ENCODE data around the gene LCN1. TPM values are rescaled to one million over a fixed set of nuclear protein-coding genes. Genes with fewer than 3 reads are reported as not detected.

The LCN1 gene
- total RNA-seq, 2 donors from 2014 or later, result not detected

DNA sequence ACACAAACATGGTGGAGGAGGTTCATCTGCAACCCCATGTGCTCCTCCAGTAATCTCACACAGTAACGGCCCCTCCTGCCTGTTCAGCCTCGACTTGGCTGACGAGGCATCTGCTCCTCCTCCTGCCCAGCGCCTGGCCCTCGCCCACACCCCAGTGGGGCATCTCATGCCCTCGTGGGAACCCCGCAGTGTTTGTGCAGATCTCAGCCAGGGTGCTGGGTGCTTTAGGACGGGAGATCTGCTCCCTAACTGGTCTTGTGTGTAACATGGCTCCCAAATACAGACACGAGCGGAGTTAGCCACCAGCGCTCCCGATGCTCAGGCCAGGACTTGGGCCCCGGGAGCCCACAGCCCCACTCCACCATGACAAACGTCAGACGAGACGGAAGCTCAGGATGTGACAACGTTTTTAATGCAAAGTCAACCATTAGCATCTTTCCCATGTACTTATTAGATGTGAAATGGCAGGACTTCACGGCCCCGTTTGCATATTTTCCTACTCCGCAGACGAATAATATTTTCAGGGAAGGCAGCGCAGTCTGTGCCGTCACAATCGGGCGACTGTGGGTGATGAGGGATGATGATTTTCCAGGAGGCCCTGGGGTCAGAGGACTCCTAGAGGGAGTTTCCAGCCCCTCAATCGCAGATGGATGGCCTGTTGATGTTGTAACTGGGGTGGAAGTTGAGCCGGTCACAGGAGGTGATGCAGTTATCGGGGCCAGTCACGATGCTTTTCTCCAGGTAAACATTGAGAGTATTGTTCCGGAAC lies 26.3 kb upstream of the LCN1 start:
- H3K36me3 Mint-ChIP-seq, result no peaks in the 10 kb centered on the region
- DNase-seq (ENCODE audit: low spot score) (no peak), ATAC-seq (no peak)
- H3K27me3 Mint-ChIP-seq, result no peaks in the 10 kb centered on the region
- peaks cover 0 to 4% of the 10 kb centered on the region in 2 donors for H3K4me1 Mint-ChIP-seq (ENCODE audit: low read depth in 2 of 2)
- H3K9me3 Mint-ChIP-seq, result no peaks in the 10 kb centered on the region
- no peak overlapping the region for H3K4me3 Mint-ChIP-seq
- no peak overlapping the region for H3K27ac Mint-ChIP-seq

DNA sequence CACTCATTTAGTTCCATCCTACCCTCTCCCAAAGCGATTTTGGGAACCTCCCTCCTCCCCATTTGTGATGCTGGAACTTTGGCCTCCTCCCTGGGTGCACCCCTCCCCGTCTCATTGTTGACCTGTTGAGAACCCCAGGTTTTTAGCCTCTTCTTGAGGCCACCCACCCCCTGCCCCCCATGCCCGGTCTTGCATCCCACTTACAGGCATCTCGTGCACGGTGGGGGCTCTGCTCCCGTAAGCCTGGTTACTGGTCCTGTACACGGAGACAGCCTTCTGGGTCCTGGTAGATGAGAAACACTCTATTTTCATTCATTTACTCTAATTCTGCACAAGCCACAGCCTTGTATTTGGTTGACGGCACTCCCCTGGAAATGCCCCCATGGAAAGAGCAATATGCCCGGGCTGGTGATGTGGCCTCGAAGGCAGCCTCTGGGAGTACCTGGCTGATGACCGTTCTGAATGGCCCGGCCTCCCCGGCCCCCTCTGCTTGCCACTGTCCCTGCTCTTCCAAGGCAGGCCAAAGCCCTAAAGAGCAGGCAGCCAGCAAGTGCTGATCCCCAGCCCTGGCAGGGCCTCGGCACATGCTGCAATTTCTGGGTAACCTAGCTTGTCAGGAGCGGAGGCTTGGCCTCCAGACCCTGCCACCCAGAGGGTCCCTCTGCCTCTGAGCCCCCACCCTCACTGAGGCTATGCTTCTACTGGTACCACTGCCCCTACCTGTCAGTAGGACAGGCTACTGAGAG lies 22.7 kb upstream of the LCN1 start:
- Mint-ChIP-seq H3K4me3 (no peak overlapping the region), H3K27me3 (no peaks in the 10 kb centered on the region), H3K36me3 (no peaks in the 10 kb centered on the region), H3K27ac (no peak overlapping the region), H3K4me1 (ENCODE audit: low read depth in 2 of 2) (peaks cover 6 to 12% of the 10 kb centered on the region in 2 donors), H3K9me3 (no peaks in the 10 kb centered on the region)
- no peak for ATAC-seq
- no peak for DNase-seq (ENCODE audit: low spot score)

DNA sequence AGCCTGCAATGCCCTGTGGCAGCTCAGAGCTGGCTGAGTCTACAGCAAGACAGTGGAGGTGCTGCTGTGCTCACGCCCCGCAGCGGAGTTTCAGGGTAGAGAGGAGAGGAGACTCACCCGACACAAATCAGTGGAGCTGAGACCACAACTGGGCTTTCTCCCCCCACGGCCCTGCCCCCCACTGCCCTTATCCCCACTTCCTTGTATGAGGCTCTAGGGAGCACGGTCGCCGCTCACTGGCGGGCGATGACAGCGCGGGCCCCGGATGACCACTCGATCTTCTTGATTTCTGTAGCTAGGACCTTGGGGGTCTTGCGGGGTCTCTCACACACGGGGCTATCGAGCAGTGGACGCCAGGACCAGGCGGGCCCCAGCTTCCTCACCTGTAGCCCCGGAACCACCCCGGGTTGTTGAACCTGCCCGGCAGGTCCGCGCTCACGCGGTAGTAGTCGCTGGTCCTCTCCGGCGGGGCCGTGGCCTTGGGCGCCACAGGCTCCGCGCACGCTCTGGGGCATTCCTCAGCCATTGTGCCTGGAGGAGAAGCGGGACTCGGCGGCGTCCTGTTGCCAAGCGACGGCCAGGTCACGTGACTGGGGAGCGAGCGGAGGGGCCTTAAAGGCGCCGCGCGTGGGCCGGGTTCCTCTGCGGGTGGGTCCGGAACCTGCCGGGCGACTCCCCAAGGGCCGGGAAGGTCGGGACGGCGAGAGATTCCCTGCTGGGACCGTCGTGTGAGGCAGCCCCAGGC lies 21.7 kb upstream of the LCN1 start:
- H3K36me3 Mint-ChIP-seq, result no peaks in the 10 kb centered on the region
- no peaks in the 10 kb centered on the region for H3K9me3 Mint-ChIP-seq
- ATAC-seq (peak; percentile 71 to 83), DNase-seq (ENCODE audit: low spot score) (peak; percentile 93)
- no peaks in the 10 kb centered on the region for H3K27me3 Mint-ChIP-seq
- H3K4me3 Mint-ChIP-seq, result peak overlapping the region; percentile 84
- peak overlapping the region; percentile 16 to 25 for H3K27ac Mint-ChIP-seq
- peaks cover 6 to 14% of the 10 kb centered on the region in 2 donors for H3K4me1 Mint-ChIP-seq (ENCODE audit: low read depth in 2 of 2)

DNA sequence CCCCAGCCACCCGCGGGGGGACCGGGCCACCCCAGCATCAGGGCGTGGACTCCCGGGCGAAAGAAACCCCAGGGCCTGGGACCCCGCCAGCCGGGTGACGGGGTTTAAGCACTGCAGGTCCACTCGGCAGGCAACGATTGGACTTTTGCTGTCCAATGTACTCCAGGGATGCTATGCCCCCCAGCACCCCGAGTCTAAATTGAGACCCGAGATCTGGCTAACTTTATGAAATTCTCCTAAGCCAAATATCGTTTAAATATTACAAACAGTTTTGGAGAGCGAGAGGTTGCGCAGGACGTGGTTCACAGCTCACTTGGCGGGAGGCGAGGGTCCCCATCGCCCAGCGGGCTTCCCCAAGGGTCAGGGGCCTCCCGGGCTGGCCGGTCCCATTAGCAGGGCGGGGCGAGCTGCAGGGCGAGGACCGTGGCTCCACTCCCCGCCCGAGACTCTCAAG lies 21.1 kb upstream of the LCN1 start:
- ATAC-seq (peak; percentile 3), DNase-seq (ENCODE audit: low spot score) (no peak)
- Mint-ChIP-seq H3K27me3 (no peaks in the 10 kb centered on the region), H3K9me3 (no peaks in the 10 kb centered on the region), H3K27ac (peak overlapping the region; percentile 28 to 66), H3K4me3 (peak overlapping the region; percentile 84), H3K36me3 (no peaks in the 10 kb centered on the region), H3K4me1 (ENCODE audit: low read depth in 2 of 2) (peaks cover 6 to 16% of the 10 kb centered on the region in 2 donors)

DNA sequence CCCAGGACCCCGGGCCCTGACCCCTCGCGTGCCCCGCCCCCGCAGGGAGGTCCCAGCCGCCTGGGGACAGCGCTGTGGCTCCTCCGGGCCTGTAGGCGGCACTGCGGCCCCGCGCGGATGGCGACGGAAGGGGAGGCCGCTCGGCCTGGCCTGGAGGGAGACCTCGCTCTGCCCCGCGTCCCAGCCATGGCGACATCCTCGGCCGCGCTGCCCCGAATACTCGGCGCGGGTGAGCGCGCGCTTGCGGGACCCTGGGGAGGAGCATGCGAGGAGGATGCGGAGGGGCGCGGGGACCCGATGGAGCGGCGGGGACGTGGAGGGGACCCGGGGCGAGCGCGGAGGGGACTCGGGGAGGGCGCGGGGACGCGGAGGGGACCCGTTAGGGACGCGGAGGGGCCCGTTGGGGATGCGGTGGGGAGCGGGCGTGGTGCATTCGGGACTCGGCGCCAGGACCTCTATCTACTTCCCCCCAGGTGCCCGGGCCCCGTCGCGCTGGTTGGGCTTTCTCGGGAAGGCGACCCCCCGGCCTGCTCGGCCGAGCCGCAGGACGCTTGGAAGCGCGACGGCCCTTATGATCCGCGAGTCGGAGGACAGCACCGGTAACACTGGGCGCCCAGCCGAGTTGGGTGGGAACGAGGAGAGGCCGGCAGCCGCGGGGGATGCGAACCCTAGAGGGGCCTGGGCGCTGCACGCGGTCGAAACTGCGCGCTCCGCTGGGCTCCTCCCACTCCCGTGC lies 20.5 kb upstream of the LCN1 start, which contains the start of gene MRPS2:
MRPS2 (plus strand) TSS at position 158 of the 736 bp plus-strand sequence; CDS start at position 187, 29 bp downstream.
- Mint-ChIP-seq H3K27me3 (no peaks in the 10 kb centered on the region), H3K27ac (peak within 1 kb of the TSS; percentile 50 to 68), H3K4me3 (peak within 1 kb of the TSS; percentile 84), H3K4me1 (ENCODE audit: low read depth in 2 of 2) (peaks cover 6 to 16% of the 10 kb centered on the region in 2 donors), H3K9me3 (no peaks in the 10 kb centered on the region), H3K36me3 (no peaks in the 10 kb centered on the region)
- peak; percentile 97 for ATAC-seq
- DNase-seq (ENCODE audit: low spot score), result peak; percentile 94

DNA sequence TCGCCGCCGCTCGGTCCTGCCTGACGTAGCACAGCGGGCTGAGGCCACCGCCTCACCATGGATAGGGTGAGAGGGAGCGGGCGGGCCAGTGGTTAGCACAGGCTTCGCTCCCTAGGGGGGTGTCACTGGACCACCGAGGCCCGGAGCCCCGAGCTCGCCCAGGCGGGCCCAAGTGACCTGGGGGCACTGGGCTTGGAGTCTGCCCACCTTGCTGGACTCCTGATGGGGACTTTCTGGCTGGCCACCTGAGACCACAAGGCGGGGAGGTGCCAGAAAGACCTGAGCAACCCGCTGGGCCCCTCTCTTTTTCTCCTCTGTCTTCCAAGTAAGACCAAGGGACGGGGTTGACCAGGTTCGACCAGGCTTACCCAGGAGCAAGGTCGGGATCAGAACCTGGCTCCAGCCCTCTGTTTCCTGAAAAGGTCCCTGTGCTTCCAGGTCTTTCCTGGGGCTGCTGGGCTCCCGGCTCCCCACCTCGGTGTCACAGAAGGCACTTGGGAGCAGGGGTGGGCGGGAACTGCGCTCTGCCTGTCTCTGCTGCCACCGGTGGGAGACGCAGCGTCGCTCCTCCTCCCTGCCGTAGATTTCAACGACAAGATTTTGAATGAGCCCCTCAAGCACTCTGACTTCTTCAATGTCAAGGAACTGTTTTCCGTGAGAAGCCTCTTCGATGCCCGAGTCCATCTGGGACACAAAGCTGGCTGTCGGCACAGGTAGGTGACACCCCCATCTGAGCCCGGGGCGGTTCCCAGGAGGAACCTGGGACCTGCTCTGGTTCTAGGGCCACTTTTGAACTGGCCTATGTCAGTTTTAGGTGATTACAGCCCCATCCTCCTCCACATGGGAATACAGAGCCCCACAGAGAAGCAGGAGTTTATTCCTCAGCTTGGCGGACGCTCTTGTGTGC lies 19.7 kb upstream of the LCN1 start:
- H3K4me3 Mint-ChIP-seq, result peak overlapping the region; percentile 84
- ATAC-seq (no peak), DNase-seq (ENCODE audit: low spot score) (peak; percentile 62)
- no peaks in the 10 kb centered on the region for H3K9me3 Mint-ChIP-seq
- H3K27ac Mint-ChIP-seq, result peak overlapping the region; percentile 50 to 68
- no peaks in the 10 kb centered on the region for H3K36me3 Mint-ChIP-seq
- no peaks in the 10 kb centered on the region for H3K27me3 Mint-ChIP-seq
- peaks cover 6 to 16% of the 10 kb centered on the region in 2 donors for H3K4me1 Mint-ChIP-seq (ENCODE audit: low read depth in 2 of 2)

DNA sequence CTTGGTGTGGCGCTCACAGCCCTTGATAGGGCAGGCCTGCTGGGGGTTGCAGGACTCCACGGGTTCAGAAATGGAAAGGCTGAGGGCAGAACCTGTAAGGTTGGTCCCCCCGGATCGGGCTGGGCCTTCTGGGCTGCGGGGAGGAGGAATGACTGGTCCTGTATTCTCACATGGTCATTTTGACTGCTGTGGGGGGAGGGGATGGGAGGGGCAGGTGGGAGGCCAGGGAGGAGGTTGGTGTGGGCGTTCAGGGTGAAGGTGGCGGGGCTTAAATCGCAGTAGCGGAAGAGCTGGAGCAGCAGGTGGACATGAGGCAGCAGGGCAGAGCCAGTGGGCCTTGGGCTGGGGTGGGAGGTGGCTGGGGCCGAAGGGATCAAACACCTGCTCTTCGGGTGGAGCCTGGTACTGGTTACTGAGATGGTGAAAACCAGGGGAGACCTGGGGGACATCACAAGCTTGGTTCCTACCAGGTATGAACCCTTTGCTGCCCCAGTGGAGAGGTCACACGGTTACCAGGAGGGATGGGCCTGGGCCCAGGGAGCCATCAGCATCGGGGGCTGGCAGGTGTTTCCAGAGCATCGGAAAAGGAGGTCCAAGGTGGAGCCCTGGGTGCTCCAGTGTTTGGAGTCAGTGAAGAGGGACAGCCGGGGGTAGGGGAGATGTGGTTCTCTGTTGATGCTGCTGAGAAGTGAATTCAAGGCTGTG lies 18.9 kb upstream of the LCN1 start:
- Mint-ChIP-seq H3K27me3 (no peaks in the 10 kb centered on the region), H3K27ac (peak overlapping the region; percentile 50 to 68), H3K9me3 (no peaks in the 10 kb centered on the region), H3K4me3 (peak overlapping the region; percentile 84), H3K4me1 (ENCODE audit: low read depth in 2 of 2) (peaks cover 6 to 16% of the 10 kb centered on the region in 2 donors), H3K36me3 (no peaks in the 10 kb centered on the region)
- DNase-seq (ENCODE audit: low spot score), result peak; percentile 49
- ATAC-seq, result no peak

DNA sequence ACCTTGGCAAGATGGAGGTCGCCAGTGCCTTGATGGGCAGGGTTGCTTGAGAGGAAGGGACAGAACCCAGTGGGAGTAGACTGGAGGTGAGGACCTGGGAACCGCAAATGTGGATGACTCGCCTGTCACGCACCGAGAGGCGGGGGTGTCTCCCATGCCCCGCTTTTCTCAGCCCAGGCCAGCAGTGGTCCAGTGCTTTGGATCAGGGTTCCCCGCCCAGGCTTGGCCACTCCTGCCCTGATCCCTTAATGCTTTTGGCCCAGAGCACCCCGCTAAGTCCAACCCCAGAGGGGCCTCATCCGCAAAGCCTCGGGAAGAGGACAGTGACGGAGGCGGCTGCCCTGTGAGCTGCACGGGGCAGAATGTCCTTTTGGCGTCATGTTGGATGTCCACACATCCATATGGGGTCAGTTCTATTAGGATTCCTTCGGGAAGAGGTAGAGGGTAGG lies 18.3 kb upstream of the LCN1 start:
- DNase-seq (ENCODE audit: low spot score) (peak; percentile 46), ATAC-seq (no peak)
- Mint-ChIP-seq H3K9me3 (no peaks in the 10 kb centered on the region), H3K27me3 (no peaks in the 10 kb centered on the region), H3K4me3 (no peak overlapping the region), H3K4me1 (ENCODE audit: low read depth in 2 of 2) (peaks cover 6 to 16% of the 10 kb centered on the region in 2 donors), H3K36me3 (no peaks in the 10 kb centered on the region), H3K27ac (no peak overlapping the region)

DNA sequence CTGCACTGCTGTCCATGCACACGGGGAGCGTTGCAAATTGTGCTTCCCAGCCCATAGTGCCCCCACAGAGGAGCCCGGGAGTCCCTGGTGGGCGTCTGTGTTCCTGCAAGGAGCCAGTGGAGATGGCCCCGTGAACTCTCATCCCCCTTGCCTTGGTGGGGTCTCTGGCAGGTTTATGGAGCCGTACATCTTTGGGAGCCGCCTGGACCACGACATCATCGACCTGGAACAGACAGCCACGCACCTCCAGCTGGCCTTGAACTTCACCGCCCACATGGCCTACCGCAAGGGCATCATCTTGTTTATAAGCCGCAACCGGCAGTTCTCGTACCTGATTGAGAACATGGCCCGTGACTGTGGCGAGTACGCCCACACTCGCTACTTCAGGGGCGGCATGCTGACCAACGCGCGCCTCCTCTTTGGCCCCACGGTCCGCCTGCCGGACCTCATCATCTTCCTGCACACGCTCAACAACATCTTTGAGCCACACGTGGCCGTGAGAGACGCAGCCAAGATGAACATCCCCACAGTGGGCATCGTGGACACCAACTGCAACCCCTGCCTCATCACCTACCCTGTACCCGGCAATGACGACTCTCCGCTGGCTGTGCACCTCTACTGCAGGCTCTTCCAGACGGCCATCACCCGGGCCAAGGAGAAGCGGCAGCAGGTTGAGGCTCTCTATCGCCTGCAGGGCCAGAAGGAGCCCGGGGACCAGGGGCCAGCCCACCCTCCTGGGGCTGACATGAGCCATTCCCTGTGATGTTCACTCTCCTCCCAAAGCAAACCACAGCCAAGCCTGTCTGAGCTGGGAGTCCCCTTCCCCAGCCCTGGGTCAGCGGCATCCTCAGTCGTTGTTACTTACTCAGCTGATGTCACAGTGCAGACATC lies 17.6 kb upstream of the LCN1 start:
- Mint-ChIP-seq H3K27me3 (no peaks in the 10 kb centered on the region), H3K36me3 (no peaks in the 10 kb centered on the region), H3K4me3 (no peak overlapping the region), H3K4me1 (ENCODE audit: low read depth in 2 of 2) (peaks cover 6 to 16% of the 10 kb centered on the region in 2 donors), H3K27ac (no peak overlapping the region), H3K9me3 (no peaks in the 10 kb centered on the region)
- peak; percentile 28 for DNase-seq (ENCODE audit: low spot score)
- no peak for ATAC-seq

DNA sequence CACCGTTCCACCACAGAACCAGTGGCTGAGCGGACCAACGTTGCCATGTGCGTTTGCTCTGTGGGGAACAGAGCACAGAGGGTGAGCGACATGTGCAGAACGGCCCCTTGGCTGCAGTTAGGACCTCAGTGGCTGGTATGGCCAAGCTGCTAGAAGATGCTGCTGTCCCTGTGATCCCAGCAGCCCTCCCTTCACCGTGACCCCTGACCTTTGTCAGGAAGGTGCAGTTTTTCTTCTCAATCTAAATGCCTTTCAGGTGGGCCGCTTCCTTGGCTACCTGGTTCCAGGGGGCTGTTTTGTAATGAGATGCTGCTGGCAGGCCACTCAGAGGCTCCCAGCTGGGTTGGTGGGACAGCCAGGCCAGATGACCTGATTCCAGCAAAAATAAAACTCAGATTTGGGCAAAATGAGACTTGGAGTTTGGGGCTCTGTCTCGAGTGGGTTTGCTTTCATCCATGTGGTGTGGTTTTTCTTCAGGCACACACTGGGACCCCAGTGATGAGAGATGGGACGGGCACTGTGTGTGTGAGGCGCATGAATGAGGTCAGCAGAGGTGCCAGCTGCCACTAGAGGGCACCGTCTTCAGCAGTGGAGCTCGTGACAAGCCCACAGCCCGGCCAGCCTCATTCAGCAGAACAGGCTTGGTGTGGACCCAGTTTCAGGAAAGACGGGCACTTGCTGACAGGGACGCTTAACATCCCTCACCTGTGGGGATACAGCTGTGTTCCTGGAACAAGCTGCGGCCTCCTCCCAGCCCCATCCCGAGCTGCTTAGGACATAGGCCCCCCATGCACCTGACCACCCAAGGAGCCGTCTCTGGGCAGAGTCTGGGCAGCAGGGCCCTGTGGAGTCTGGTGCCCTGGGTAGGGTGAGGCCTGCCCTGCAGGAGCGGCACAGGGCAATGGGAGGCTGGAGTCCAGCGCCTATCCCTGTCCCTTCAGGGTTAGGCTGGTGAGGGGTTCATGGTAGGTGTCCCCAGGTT lies 16.7 kb upstream of the LCN1 start:
- Mint-ChIP-seq H3K36me3 (peaks cover 8% of the 10 kb centered on the region), H3K27me3 (peaks cover 0 to 2% of the 10 kb centered on the region in 2 donors), H3K4me1 (ENCODE audit: low read depth in 2 of 2) (peaks cover 6 to 14% of the 10 kb centered on the region in 2 donors), H3K9me3 (peaks cover 5% of the 10 kb centered on the region), H3K27ac (no peak overlapping the region), H3K4me3 (no peak overlapping the region)
- DNase-seq (ENCODE audit: low spot score) (peak; percentile 61), ATAC-seq (no peak)
